NOMO-1 treated with DMSO at 0.1 percent for 48 hours (cell line): ENCODE data around the gene OCEL1.
"Not testable (repeated sequence)": the region's sequence is repeated elsewhere in the genome, so short reads cannot be mapped to it uniquely, and the experiment has no call there.

Experiments
- DNase-seq: peaks from one replicate; lab custom pipeline; 2025; ENCODE audit not compliant: unreplicated experiment; lab: John Stamatoyannopoulos, UW

The OCEL1 gene

GRCh38 chr19:17260842-17261325 lies 34.9 kb downstream of the OCEL1 start:
- DNase-seq = peak; percentile 78

- no peak for DNase-seq
Observed at GRCh38 chr19:17262557-17262956, 36.5 kb downstream of the OCEL1 start.

- DNase-seq = no peak
Observed at GRCh38 chr19:17263712-17264640, 38.0 kb downstream of the OCEL1 start.

GRCh38 chr19:17264641-17264979 lies 38.6 kb downstream of the OCEL1 start, which contains the start of gene USHBP1:
TSS of gene USHBP1 (minus strand) at chr19:17264745. CDS start at chr19:17264299, 446 bp downstream.
- DNase-seq = no peak

- no peak for DNase-seq
Observed at GRCh38 chr19:17266026-17266425, 40.0 kb downstream of the OCEL1 start.

GRCh38 chr19:17266589-17266974 lies 40.6 kb downstream of the OCEL1 start:
- DNase-seq = peak; percentile 72

GRCh38 chr19:17266975-17267788 lies 41.2 kb downstream of the OCEL1 start, which contains the start of gene BABAM1:
TSS of gene BABAM1 (plus strand) at chr19:17267443. CDS start at chr19:17268807, 1,364 bp downstream.
- peak; percentile 100 for DNase-seq

GRCh38 chr19:17268754-17269153 lies 42.7 kb downstream of the OCEL1 start:
- DNase-seq = no peak

GRCh38 chr19:17274892-17275291 lies 48.9 kb downstream of the OCEL1 start:
- not testable (repeated sequence) for DNase-seq

- no peak for DNase-seq
Observed at GRCh38 chr19:17275441-17276175, 49.6 kb downstream of the OCEL1 start.
